Measurements from ENCODE around the gene NET1.

DNA sequence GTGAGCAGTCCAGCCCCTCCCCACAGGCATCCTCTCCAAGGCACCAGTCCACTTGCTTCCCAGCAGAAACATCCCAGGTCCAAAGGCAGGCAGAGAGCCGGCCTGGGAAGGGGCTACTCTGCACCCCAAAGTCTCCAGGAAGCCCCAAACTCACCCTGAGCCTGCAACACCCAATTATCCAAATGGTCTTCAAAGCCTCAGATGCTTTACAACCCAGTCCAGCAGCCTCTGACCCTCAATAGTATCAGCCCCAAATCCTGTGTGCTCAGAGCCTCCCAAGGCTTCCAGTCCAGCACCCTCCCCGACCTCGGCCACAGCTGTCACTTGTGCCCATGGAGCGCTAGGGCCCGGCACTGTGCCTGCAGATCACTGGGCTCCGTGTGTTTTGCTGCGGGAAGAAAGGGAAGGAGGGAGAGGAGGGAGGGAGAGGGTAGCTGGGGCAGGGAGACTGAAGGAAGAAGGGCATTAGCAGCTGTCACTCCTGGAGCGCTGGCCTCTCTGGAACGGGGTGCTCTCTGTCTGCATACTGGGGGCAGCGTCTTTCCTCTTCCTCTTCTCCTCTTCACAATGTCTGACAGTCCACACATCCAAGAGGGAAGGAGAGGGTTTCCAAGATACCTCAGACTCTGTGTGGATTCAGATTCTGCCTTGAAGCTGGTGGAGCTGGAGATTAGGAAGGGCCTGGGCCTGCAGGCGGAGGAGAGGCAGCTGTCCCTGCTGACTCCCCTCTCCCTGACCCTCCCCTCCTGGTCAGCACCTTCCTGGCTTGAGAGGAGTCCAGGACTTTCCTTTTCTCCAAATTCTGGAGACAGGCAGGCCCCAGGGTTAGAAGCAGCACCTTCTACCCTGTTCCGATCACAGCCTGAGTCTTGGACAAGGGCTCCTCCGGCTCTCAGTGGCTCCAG lies 73.8 kb downstream of the NET1 start:
- TF ChIP-seq, protein P1, sequence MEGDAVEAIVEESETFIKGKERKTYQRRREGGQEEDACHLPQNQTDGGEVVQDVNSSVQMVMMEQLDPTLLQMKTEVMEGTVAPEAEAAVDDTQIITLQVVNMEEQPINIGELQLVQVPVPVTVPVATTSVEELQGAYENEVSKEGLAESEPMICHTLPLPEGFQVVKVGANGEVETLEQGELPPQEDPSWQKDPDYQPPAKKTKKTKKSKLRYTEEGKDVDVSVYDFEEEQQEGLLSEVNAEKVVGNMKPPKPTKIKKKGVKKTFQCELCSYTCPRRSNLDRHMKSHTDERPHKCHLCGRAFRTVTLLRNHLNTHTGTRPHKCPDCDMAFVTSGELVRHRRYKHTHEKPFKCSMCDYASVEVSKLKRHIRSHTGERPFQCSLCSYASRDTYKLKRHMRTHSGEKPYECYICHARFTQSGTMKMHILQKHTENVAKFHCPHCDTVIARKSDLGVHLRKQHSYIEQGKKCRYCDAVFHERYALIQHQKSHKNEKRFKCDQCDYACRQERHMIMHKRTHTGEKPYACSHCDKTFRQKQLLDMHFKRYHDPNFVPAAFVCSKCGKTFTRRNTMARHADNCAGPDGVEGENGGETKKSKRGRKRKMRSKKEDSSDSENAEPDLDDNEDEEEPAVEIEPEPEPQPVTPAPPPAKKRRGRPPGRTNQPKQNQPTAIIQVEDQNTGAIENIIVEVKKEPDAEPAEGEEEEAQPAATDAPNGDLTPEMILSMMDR (IDR thresholded peaks at IDR 0.05), result no peak
- no peak for TF ChIP-seq POLR2A (IDR thresholded peaks at IDR 0.05)

Data from lower leg skin (tissue), 3 donors.